DMS114 treated with DMSO at 0.1 percent for 48 hours (cell line): ENCODE measurements around the gene HLF.

Experiments used
- DNase-seq: peaks from one replicate; lab custom pipeline; 2025; ENCODE audit not compliant: unreplicated experiment; lab: John Stamatoyannopoulos, UW

HLF gene

DNA sequence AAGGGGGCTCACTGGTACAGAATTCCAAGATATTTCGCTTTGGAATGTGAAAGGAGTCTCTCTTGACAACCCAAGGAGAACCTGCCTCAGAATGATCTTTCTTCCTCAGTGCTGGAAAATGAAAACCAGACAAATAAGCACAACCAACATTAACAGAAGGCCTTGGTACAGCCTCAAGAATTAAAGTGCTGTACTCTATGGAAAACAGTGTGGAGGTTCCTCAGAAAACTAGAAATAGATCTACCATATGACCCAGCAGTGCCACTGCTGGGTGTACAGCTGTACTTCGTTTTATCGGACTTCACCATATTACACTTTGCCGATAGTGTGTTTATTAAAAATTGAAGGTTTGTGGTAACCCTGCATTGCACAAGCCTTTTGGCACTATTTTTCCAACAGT lies 25.2 kb downstream of the HLF start:
- no peak for DNase-seq

DNA sequence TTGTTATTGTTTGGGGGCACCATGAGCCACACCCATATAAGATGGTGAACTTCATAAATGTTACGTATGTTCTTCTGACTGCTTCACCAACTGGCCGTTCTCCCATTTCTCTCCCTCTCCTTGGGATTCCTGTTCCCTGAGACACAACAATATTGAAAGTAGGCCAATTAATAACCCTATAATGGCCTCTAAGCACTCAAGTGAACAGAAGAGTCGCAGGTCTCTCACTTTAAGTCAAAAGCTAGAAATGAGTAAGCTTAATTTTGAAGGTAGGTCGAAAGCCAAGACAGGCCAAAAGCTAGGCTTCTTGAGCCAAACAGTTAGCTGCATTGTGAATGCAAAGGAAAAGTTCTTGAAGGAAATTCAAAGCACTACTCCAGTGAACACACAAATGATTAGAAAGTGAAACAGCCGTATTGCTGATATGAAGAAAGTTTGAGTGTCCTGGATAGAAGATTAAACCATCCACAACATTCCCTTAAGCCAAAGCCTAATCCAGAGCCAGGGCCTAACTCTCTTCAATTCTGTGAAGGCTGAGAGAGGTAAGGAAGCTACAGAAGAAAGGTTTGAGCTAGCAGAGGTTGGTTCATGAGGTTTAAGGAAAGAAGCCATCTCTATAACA lies 25.8 kb downstream of the HLF start:
- DNase-seq = no peak

DNA sequence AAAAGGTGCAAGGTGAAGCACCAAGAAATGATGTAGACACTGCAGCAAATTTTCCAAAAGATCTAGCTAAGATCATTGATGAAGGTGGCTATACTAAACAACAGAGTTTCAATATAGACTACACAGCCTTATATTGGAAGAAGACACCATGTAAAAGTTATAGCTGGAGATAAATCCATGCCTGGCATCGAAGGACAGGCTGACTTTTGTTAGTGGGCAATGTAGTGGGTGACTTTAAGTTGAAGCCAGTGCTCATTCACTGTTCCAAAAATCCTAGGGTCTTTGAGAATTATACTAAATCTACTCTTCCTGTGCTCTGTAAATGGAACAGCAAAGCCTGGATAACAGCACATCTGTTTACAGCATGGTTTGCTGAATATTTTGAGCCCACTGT lies 26.4 kb downstream of the HLF start:
- no peak for DNase-seq

DNA sequence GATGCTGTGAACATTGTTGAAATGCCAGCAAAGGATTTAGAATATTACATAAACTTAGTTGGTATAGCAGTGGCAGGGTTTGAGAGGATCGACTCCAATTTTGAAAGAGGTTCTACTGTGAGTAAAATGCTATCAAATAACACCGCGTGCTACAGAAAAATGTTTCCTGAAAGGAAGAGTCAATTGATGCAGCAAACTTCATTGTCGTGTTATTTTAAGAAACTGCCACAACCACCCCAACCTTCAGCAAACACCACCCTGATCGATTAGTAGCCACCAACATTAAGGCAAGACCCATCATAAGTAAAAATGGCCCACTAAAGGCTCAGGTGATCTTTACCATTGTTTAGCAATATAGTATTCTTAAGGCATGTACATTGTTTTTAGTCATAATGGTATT lies 27.3 kb downstream of the HLF start:
- no peak for DNase-seq

DNA sequence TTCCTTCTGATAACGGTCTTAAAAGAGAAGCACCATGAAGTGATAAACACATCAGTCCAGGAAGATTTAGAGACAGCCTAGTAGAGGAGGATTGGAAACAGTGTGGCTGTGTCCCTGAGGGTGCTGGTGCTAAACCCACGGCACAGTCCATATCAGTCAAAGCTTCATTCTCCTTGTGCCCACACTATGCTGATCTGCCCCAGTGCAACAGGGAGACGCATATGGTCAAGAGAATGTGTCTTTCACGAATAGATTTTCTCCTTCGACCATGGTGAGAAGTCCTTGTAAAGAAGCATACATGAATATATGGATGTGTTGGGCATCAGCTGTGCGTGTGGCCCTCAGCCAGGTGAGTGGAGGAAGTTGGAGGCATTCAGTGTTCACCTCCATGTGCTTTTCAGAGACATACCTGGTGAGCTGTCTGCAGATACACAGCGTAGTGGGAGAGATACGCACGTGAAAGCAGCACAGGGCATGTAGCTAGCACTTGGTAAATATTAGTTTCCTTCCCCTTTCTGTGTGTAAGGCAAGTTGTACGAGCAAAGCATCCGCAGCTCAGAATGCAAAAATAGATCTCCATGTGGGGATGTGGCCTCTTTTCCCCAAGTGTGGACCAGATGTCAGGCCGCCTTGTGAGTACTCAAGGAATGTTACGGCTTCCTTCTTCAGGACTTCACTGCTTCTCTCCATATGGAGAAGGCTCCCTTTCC lies 29.4 kb downstream of the HLF start:
- DNase-seq = no peak

DNA sequence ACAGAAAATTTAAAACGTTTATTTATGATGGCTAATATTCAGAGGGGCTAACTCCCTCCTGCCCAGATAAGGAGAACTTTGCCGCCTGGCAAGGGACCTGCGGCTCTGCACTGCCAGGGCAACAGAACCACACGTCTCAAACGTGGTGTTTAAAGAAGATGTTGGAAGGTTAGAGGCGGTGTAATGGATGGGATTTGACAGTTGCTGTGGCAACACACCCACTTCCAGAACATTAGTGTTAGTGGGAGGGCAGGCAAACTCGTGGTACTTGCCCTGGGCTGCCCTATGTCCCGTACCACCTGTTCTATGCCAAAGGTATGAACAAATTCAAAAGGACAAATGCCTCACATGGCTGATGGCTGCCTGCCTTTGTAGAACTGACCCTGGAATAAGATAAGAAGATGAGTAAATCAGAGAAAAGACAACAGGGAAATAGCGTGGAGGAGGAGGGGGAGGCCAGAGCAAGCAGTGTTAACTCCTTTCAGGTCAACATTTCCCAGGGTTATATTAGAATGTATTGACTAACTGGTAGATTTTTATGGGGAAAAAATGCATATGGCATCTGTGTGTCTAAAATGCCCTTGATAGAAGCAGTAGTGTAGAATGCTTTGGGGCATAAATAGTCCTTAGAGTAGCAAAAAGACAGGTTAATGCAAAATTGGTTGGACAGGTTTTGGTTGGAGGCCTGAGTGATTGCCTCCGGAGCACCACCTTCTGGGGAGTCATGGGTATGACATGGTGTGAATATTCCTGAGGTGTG lies 30.8 kb downstream of the HLF start:
- peak; percentile 61 for DNase-seq

DNA sequence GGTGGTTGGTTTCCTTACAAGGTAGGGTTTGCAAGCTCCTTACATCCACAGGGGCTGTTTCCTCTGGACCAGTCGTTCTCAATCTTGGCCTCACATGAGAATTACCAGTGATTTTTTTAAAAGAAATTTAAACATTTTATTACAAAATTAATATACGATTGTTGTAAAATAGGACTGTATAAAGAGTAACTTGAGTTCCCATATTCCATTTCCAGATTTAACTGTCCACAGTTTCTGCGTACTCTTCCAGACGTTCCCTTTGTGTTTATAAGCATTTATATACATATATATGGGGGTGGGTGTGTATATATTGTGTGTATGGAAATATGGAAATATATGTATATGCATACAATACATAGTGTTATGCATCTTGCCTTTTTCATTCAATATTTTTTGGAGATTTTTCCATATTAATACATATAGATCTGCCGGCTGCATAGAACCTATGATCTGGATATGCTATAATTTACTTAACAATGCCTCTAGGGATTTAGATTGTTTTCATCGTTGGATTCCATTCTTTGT lies 31.5 kb downstream of the HLF start:
- no peak for DNase-seq

DNA sequence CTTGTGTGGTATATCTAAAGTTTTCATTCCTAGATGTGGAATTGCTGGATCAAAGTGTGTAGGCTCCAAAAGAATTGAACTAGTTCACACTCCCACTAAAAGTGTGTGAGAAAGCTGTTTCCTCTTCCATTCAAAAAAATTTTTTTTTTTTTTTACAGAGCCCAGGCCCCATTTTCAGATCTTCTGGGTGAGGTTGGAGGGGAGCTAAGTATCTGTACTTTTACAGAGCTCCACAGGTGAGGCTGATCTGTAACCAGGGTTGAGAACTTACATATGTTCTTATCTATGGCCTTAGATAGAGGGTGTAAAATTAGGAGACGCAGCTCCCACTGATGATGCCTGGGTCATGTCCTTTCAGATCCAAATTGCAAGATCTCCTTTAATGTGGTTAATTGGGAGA lies 31.9 kb downstream of the HLF start:
- no peak for DNase-seq

DNA sequence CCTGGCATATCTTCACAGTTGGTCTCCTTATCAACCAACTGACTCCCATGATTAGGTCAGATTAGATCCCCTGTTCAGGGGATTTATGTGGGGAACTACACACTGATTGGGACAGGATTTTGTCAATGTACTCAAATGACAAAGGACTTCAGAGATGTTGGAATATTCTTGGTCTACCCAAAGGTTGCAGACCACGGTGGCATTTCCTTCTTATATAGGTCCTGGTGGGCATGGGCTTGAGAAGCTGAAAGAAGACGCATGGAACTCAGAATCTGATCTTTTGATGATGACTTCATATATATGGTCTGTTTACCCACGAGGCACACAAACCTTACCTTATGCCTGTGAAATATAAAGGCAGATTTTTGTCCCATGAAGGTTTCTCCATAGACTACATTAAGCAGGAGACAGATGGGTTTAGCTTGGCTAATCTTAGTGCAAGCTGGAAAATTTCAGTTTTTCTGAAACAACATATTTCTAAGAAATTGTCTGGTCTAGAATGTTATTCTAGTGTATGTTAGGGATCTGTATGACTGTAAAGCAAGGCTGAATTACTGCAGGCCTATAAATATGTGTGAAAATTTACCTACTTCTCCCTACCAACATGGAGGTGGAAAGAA lies 33.5 kb downstream of the HLF start:
- DNase-seq = no peak

DNA sequence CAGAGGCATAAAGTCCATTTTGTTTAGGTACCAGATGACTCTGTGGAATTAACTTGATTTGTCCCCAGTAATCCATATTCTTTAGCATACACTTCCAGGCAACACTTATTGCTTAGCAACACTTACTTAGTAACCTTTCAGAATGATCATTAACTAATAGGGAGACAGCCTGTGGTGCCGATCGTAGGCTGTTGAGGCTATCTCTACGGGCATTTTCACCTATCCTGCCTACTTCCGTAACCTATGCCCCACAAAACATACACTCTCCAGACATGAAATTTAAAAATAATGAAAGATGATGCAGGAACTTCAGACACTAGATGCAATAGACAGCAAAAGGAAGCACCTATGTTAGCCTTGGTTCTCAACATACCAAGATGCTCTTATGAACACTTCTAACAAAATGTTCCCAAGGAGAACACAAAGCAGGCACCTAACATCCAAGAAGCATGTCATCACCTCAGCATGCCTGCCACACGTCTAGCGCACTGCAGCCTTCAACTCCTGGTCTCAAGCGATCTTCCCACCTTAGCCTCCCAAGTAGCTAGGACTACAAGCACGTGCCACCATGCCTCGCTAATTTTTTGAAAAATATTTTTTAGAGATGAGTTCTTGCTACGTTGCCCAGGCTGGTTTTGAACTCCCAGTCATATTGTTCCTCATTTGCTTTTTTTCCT lies 34.5 kb downstream of the HLF start:
- DNase-seq = no peak

DNA sequence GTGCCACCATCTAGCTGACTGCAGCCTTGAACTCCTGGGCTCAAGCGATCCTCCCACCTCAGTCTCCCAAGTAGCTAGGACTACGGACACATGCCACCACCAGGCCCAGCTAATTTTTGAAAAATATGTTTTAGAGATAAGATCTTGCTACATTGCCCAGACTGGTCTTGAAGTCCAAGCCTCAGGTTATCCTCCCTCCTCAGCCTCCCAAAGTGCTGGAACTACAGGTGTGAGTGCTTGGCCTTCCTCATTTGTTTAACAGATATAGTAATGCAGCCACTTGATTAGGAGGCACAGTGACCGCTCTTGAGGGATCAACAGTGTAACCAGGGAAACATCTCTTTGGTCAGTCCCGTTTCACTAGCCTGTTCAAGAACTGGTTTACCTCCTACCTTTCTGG lies 35.1 kb downstream of the HLF start:
- no peak for DNase-seq

DNA sequence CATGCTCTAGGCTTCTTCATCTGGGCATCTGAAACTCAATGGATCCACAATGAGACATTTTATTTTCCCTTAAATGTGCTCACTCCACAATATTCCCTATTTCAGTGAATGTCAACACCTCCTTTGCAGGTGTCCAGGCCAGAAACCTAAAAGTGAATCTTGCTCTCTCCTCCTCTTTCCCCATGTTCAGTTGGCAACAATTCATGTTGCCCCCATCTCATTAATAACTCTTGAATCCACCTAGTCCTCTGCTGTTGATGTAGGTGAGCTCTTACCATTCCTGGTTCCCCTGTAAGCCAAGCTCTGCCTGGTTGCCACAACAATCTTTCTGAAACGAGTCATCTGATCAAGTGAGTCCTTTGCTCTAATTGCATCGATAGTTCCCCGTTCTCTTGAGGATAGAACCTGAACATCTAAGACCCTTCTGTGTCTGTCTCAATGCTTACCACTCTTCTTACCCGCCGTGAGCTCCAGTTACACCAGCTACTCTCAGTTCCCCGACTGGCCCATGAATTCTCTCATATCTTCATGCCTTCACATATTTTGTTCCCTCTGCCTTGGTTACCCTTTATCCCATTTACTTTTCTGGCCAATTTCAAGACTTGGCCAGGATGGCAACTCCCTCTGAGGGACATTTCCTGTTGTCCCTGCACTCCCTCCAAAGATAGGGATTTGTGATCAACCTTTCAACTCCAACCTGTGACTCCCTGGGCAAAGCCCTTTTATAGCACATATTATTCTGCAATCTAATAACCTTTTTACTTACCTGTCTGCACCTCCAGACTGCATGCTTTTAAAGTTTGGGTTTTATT lies 35.9 kb downstream of the HLF start:
- no peak for DNase-seq

DNA sequence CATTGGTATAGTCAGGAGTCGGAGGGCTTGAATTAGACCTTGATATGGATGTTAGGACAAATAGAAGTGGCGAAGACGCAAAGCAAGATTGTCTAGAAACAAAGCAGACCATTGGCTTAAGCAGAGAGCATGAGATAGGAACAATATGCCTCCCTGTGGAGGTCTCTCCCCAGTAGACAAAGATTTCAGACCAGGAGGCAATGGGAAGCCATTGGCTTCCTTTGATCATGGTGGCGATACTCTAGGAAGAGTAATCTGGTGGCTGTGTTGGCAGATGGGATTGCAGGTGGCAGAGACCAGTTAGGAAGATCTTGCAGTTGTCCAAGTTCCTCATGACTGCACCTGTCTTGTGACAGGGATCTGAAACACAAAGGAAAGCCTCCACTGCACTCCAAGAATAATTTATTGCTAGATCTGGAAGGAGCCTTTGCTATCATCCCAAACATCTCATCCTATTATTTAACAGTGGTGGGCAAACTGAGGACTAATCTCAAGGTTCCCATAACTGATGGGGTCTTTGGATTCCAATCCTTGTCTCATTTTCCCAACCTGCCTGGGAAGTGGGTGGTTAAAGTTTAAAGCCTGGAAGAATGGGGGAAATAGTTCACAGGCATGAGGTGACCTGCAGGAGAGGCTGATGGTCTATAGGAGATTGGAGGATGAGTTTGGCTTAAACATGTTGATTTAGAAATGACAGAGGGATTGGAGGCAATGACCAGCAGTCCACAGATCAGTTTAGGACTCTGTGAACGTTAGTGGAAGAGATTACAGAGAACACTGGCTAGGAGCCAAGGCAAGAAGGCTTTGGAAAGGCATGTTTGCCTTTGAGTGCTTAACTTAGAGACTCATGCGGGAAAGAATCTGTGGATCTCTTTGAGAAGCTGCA lies 37.0 kb downstream of the HLF start:
- no peak for DNase-seq

DNA sequence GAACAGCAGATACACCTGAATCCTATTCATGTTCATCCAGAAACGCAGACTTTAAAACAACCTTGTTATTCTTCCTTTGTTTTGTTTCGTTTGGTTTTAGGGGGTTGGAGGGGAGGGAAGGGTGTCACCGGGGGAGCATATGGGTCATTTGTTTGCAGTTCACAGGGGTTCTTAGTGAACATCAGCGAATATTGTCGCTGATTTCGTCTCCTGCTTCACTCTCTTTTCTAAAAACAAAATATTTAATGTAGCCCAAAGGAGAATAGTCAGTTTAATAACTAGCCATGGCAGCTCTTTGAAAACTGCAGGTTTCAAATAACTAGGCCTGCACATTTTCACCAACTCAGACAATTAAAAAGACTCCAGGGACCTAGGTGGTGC lies 37.6 kb downstream of the HLF start:
- no peak for DNase-seq

DNA sequence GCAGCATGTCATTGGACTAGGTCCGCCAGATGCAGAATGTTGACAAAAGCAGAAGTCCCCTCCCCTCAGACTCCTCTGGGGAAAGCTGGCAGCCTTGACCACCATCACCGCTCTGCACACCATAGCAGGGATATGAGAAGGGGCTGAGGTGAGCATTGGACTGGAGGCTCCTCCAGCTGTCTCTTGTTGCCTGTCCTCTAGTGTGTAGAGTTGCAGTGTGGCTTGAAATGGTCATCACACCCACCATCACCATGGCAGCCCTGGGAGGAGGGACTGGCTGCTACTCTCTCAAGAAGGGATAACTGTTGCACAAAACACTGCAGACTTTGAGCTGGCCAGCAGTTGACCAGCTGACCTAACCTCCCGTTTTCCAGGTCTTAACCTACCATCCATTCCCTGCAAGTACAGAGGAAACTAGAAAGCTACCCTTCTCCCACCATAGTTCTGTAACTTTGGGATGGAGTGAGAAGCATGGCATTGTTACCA lies 38.3 kb downstream of the HLF start:
- no peak for DNase-seq

DNA sequence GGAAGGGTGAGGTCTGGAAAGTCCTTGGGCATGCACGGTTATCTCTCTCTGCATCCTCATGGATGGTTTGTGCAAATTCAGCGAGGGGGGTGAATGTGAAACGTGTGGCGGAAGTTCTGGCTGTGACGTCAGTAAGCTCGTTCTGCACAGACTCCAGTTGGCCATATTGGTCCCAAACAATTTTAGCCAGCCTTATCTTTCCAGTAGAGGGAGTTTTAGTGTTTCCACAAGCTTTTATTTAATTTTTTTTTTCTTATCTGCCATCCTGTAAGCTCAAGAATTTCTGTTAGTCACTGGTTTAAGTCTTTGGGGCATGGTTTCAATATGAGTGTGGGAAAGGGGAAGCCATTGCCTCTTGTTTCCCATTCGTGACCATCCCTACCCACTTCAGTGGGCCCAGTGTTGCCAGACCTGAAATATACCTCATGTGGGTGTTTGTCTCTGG lies 39.0 kb downstream of the HLF start:
- no peak for DNase-seq

DNA sequence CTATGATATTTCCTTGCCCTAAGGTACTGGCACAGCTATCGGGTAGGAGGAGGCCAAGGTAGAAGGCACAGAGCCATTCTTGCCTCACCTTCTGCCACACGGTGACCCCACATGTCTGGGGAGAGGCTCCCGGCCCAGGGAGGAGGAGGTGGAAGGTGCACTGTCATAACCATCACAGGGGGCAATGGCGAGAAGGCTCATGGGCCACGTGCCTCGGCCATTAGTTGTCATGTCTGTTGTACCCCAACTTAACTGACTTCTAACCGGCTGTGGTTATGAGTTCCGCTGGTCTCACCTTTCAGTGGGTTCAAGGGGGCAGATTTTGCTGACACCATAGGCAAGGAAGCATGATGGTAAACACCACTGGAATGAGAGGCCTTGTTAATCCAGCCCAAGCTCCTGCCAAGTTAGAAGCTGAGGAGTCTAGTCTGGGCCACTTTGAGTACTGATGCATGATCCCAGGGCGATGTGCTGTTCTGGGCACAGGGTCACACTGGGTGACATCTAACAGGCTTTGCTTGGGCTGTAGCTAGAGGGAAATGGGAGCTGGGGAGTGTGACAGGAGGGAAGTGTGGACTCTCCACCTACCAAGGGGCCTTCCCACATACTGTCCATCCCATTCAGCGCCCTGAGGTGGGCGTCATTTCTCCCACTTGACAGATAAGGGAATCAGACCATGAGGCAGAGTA lies 39.6 kb downstream of the HLF start:
- DNase-seq = no peak

DNA sequence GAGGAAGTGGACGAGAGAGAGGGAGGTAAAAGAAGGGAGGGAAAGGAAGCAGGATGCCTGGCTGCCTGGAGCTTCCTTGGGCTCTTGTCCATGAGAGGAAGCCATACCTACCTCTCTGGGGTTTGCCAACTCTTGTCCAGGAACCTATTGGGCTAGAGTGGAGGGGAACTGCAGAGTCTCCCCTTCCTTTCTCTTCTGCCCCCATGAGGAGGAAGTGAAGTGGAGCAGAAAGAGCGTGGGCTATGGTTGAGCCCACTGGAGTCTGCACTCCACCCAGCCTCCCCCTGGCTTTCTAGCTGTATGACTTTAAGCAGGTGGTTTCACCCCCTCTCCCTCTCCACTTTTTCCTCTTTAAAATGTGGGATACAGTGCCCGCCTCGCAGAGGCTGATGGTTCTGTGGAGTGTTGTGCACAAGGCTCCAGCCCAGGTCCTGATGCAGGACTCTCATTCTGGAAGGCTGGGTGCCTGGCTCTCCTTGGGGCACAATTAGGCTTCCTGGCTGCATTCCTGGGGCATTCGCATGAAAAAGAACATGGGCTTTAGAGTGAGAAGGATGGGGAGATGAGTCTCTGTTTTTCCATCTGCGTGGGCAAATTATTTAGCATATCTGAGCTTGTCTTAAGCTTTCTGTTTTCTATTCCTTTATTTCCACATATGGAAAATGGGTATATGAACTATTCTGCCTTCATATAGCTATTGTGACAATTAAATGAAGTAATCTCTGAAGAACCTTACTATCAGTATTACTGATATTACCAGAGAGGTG lies 40.7 kb downstream of the HLF start:
- DNase-seq = no peak
